Smooth muscle cell of bladder (primary cell): Measurements from ENCODE around the gene CNBP. TPM values are rescaled to one million over a fixed set of nuclear protein-coding genes. Genes with fewer than 3 reads are reported as not detected.

Source experiments
- total RNA-seq: library from RNA; depleted of rRNA; stranded (reverse); fragments of >200 nt; gene quantifications from 2 replicates; pipeline ENCODE4 v1.2.3, GENCODE V29; 2014

CNBP gene
- total RNA-seq: 265 and 277 TPM in 2 replicates

DNA sequence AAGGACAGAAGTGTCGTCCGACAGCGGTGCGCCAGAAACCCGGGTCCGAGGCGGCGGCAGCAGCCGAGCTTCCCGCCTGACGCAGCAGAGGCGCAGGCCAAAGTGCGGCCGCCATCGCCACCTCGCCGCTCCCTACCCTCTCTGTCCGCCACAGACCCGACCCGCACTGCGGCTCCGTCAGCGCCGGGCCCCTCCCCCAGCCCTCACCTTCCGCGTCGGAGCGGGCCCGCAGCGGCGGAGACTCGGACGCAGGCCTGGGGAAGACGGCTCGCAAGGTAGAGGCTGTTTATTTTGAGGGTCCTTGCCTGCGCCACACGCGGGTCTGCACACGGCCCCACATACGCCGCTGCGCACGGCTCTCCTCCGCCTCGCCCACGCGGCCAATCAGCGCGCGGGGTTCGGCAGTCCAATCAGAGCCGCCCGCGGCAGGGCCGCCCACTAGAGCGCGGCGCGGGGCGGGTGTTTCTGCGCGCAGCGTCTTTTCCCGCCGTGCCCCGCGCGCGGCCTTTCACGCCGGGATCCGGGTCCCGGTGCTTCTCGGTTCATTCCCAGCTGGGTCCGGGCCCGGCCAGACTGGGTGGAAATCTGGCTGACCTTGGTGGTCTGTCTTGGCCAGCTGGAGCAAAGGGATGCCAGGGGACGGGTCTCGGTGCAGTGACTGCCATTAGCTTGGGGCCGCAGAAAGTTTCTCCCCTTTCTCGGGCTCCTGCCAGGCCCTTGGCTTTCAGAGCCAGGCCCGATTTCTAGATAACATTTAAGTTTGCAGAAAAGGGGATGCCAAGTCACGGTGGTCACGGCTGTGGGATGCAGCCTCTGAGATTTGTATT is at the start of gene CNBP:
Gene CNBP (minus strand): TSS at position 328 of the 827 bp plus-strand sequence. CDS start 12,139 bp downstream, outside the sequence.

DNA sequence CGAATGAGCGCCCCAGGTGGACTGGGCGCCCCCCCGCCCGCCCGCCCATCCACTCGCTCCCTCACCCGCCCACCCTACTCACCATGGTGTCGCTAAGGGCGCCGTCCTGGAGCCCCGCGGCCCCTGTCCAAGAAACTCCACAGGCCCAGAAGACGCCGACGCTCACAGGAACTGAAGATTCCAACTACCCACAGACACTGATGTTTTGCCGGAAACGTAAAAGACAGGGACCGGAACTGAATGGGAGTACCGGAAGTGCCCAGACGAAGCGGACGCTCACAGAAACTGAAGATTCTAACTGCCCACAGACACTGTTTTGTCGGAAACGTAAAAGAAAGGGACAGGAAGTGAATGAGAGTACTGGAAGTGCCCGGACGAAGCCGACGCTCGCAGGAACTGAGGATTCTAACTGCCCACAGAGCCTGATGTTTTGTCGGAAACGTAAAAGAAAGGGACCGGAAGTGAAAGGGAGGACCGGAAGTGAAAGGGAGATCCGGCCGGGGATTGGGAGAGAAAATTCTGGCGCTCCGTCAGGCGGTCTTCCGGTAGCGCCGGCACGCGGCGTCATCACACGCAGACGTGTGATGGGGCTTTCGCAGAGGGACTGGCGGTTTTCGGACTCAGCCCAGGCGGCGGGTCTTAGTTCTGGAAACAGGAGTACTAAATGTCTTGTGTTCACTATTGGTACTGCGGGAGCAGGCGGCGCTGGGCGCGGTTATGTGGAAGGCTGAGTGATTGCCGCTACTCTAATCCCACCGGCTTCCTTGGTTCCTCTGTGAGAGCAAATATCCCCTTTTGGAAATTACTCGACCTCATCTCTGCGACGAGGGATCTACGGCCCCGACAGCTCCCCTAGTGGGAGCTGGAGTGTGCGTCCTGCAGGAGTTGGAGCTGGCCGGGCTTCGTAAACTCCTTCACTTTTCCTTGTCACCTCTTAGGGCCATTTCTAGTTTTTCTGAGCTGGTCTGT is 22.5 kb downstream of the CNBP start, which contains the start of gene ISY1:
Gene ISY1 (minus strand): TSS at position 173 of the 969 bp plus-strand sequence. CDS start 88 bp downstream, at position 85.

DNA sequence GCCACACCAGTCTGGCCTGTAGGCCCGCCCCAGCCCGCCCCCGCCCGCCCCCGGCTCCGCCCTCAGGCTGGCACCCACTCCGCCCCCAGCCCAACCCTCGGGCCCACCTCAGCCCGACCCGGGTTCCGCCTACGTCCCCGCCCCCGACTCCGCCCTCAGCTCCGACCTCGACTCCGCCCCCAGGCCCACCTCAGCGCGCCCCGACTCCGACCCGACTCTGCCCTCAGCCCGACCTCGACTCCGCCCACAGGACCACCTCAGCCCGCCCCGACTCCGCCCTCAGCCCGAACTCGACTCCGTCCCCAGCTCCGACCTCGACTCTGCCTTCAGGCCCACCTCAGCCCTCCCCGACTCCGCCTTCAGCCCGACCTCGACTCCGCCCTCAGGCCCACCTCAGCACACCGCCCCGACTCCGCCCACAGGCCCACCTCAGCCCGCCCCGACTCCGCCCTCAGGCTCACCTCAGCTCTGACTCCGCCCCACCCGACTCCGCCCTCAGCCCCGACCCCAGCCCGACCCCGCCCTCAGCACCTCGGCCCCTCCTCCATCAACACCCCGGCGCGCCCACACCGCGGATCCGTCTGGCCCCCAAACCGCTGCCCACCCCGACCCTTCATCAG is 61.8 kb downstream of the CNBP start, which contains the start of gene RAB43:
Gene RAB43 (minus strand): TSS at position 13 of the 620 bp plus-strand sequence. CDS start 315 bp downstream, outside the sequence.

Other genes with a start within 250 kb of the CNBP start
- gene CFAP92, start 189.8 kb downstream of the CNBP start, total RNA-seq: 0.09 and 1.1 TPM in 2 replicates
- 4.8 TPM in 1 of 2 replicates, not detected in the other for gene EFCC1, start 182.6 kb downstream of the CNBP start, total RNA-seq
- not detected in 2 replicates for gene GP9, start 123.1 kb downstream of the CNBP start, total RNA-seq
- 14.3 and 15.1 TPM in 2 replicates for gene RAB43, start 62.1 kb downstream of the CNBP start, total RNA-seq
- 31.6 and 31.7 TPM in 2 replicates for gene ISY1, start 22.8 kb downstream of the CNBP start, total RNA-seq
- 502 and 503 TPM in 2 replicates for gene COPG1, start 65.7 kb upstream of the CNBP start, total RNA-seq
- gene HMCES, start 95.0 kb upstream of the CNBP start, total RNA-seq: 15.8 and 16.1 TPM in 2 replicates
- under 0.01 and 0.09 TPM in 2 replicates for gene EFCAB12, start 244.7 kb upstream of the CNBP start, total RNA-seq